Vagina (tissue), 2 donors: ENCODE results near the gene HNRNPAB.

Experiments used
- POLR2A ChIP-seq, 2 donors: fragments of 450-650 bp; IDR thresholded peaks; one replicate each; pipeline ENCODE4 v1.6.1; 2017; ENCODE audit warnings: antibody characterized with exemption in 2 of 2, mild to moderate bottlenecking in 2 of 2, moderate library complexity in 2 of 2
- POLR2AphosphoS5 ChIP-seq, 2 donors: sonication (generic); formaldehyde crosslinking; IDR thresholded peaks; one replicate each; pipeline ENCODE4 v1.9.0; 2017; ENCODE audit warnings: antibody characterized with exemption in 2 of 2, mild to moderate bottlenecking in 2 of 2, low read depth in 1 of 2; ENCODE audit not compliant: insufficient read depth in 1 of 2
- TF ChIP-seq, protein P1 (sequence below), 3 experiments: fragments of 450-650 bp in 2 of 3; fragments of 200-600 bp in 1 of 3; sonication (generic) in 1 of 3; IDR thresholded peaks; one replicate each; pipeline ENCODE4 v1.5.1; 2017 to 2019; ENCODE audit warnings: antibody characterized with exemption in 3 of 3, mild to moderate bottlenecking in 2 of 3, moderate library complexity in 2 of 3

DNA sequence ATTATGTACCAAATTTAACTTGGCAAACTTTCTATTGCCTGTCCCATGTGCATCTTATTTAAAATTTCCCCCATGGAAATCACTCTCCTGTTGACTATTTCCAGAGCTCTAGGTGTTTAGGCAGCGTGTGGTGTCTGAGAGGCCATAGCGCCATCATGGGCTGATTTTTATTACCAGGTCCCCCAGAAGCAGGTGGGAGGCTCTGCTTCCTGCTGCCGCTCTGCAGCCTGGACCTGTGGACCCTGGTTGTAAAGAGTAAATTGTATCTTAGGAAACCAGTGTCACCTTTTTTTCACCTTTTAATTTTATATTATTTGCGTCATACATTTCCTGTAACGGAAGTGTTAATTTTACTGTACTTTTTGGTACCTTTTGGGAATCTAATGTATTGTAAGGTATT lies 6.4 kb downstream of the HNRNPAB start:
- TF ChIP-seq, protein P1, sequence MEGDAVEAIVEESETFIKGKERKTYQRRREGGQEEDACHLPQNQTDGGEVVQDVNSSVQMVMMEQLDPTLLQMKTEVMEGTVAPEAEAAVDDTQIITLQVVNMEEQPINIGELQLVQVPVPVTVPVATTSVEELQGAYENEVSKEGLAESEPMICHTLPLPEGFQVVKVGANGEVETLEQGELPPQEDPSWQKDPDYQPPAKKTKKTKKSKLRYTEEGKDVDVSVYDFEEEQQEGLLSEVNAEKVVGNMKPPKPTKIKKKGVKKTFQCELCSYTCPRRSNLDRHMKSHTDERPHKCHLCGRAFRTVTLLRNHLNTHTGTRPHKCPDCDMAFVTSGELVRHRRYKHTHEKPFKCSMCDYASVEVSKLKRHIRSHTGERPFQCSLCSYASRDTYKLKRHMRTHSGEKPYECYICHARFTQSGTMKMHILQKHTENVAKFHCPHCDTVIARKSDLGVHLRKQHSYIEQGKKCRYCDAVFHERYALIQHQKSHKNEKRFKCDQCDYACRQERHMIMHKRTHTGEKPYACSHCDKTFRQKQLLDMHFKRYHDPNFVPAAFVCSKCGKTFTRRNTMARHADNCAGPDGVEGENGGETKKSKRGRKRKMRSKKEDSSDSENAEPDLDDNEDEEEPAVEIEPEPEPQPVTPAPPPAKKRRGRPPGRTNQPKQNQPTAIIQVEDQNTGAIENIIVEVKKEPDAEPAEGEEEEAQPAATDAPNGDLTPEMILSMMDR (IDR thresholded peaks at IDR 0.05), result no peak
- TF ChIP-seq POLR2A (IDR thresholded peaks at IDR 0.05) (no peak), POLR2AphosphoS5 (IDR thresholded peaks at IDR 0.05; ENCODE audit: insufficient read depth in 1 of 2, low read depth in 1 of 2) (no peak)
